Endothelial cell of umbilical vein (primary cell): ENCODE data around the gene FUT8. TPM values are rescaled to one million over a fixed set of nuclear protein-coding genes. Genes with fewer than 3 reads are reported as not detected.

Source experiments
- BruUV-seq: library from RNA; stranded (reverse); fragments of 400-500 nt; replicated peaks from 2 replicates; lab custom pipeline; 2021; lab: Mats Ljungman, UMichigan
- CTCF ChIA-PET: fragments of 300-600, 350-600 bp; sonication (Branson Sonifier 250); formaldehyde crosslinking; loops from one replicate; lab custom pipeline; 2021; ENCODE audit warnings: antibody characterized with exemption, inconsistent platforms; lab: Charles Lee
- POLR2A ChIA-PET: fragments of 300-600, 350-600 bp; sonication (Branson Sonifier 250); formaldehyde crosslinking; loops from one replicate; lab custom pipeline; 2021; ENCODE audit warnings: antibody characterized with exemption, inconsistent platforms; lab: Charles Lee
- DNase-seq: peaks from one replicate; pipeline ENCODE4 v3.0.0-alpha.2; 2011; ENCODE audit warnings: low read depth, low spot score
- FAIRE-seq: peaks from 2 replicates; lab custom pipeline; 2011; peaks lifted over from hg19 to GRCh38; lab: Jason Lieb, UNC
- H2AFZ ChIP-seq: 2 replicates; pipeline ENCODE4 v1.6.0; 2012; ENCODE audit warnings: low read depth, low read length, control low read depth, inconsistent platforms
- H3K27ac ChIP-seq: 2 replicates; pipeline ENCODE4 v1.5.1; 2011; ENCODE audit warnings: low read depth, mild to moderate bottlenecking, control low read depth, low read length, moderate library complexity; ENCODE audit not compliant: insufficient read depth
- H3K27me3 ChIP-seq, 2 experiments: 2 replicates each; pipeline versions ENCODE4 v1.6.0 to v1.6.1; 2011; ENCODE audit warnings: low read length in 2 of 2, mixed read lengths in 1 of 2; ENCODE audit not compliant: control insufficient read depth in 2 of 2, insufficient read depth in 2 of 2
- H3K36me3 ChIP-seq, 2 experiments: 2 replicates in 1 of 2; 3 replicates in 1 of 2; pipeline ENCODE4 v1.5.1; 2011; ENCODE audit warnings: low read length in 2 of 2, mild to moderate bottlenecking in 1 of 2, moderate library complexity in 1 of 2; ENCODE audit not compliant: control insufficient read depth in 2 of 2, insufficient read depth in 2 of 2; ENCODE audit errors: extremely low read depth in 1 of 2
- H3K4me1 ChIP-seq: 3 replicates; pipeline ENCODE4 v1.5.1; 2011; ENCODE audit warnings: mild to moderate bottlenecking, low read length; ENCODE audit not compliant: control insufficient read depth, insufficient read depth; ENCODE audit errors: extremely low read depth
- H3K4me2 ChIP-seq: 2 replicates; pipeline ENCODE4 v1.6.1; 2011; ENCODE audit warnings: low read length, control low read depth, mixed read lengths; ENCODE audit not compliant: insufficient read depth
- H3K4me3 ChIP-seq, 3 experiments: fragments of 200-600 bp in 1 of 3; sonication (generic), shearing (Covaris generic) in 1 of 3; replicated peaks in 1 of 3; 2 replicates each; pipeline ENCODE4 v1.5.1; 2011 to 2016; ENCODE audit warnings: control low read depth in 3 of 3, low read length in 3 of 3, mild to moderate bottlenecking in 2 of 3, inconsistent platforms in 1 of 3, low read depth in 1 of 3, moderate library complexity in 1 of 3; ENCODE audit not compliant: insufficient read depth in 1 of 3
- H3K79me2 ChIP-seq: 2 replicates; pipeline ENCODE4 v1.6.0; 2012; ENCODE audit warnings: low read length, inconsistent platforms; ENCODE audit not compliant: control insufficient read depth, insufficient read depth
- H3K9ac ChIP-seq: replicated peaks from 2 replicates; pipeline ENCODE3; 2011; ENCODE audit warnings: low read length, control low read depth; ENCODE audit not compliant: insufficient read depth; ENCODE audit errors: extremely low read depth
- H3K9me1 ChIP-seq: replicated peaks from 3 replicates; pipeline ENCODE4 v1.6.0; 2011; ENCODE audit warnings: mild to moderate bottlenecking, low read length; ENCODE audit not compliant: control insufficient read depth, insufficient read depth; ENCODE audit errors: extremely low read depth
- H3K9me3 ChIP-seq: replicated peaks from 2 replicates; pipeline ENCODE4 v1.5.1; 2012; ENCODE audit warnings: low read length, inconsistent platforms; ENCODE audit not compliant: control insufficient read depth, insufficient read depth
- H4K20me1 ChIP-seq: replicated peaks from 2 replicates; pipeline ENCODE3; 2011; ENCODE audit warnings: mild to moderate bottlenecking, low read length; ENCODE audit not compliant: control insufficient read depth, insufficient read depth; ENCODE audit errors: extremely low read depth
- CTCF ChIP-seq, 2 donors: IDR thresholded peaks; 1 replicate in 1 of 2; 2 replicates in 1 of 2; pipeline ENCODE4 v1.5.1; 2011; ENCODE audit warnings: low read length in 2 of 2, mild to moderate bottlenecking in 2 of 2, moderate library complexity in 2 of 2, control low read depth in 1 of 2, inconsistent platforms in 1 of 2, low read depth in 1 of 2; ENCODE audit not compliant: insufficient read depth in 1 of 2; ENCODE audit errors: extremely low read depth in 1 of 2
- FOS ChIP-seq: IDR thresholded peaks from 2 replicates; pipeline ENCODE4 v1.6.1; 2011; ENCODE audit warnings: mild to moderate bottlenecking, low read length, moderate library complexity, borderline replicate concordance; ENCODE audit not compliant: insufficient read depth
- GATA2 ChIP-seq: IDR thresholded peaks from 2 replicates; pipeline ENCODE4 v1.7.0; 2011; ENCODE audit warnings: low read depth, mild to moderate bottlenecking, moderate library complexity, mixed read lengths, low read length; ENCODE audit not compliant: insufficient read length, insufficient read depth
- JUN ChIP-seq: IDR thresholded peaks from 2 replicates; pipeline ENCODE4 v1.6.1; 2011; ENCODE audit warnings: borderline replicate concordance, low read depth; ENCODE audit not compliant: insufficient read length, insufficient read depth
- MAX ChIP-seq: IDR thresholded peaks from 2 replicates; pipeline ENCODE4 v1.6.1; 2011; ENCODE audit not compliant: insufficient read depth, insufficient read length
- POLR2A ChIP-seq: IDR thresholded peaks from 2 replicates; pipeline ENCODE4 v1.6.1; 2012; ENCODE audit warnings: low read depth, mild to moderate bottlenecking, control low read depth, low read length
- dilution Hi-C: fragments of 300-500 bp; cut with MboI; formaldehyde crosslinking; loops from one replicate; pipeline ENCODE4 v1.15.0; 2019; ENCODE audit warnings: low sequenced_read_pairs; ENCODE audit not compliant: extremely low pct_ligation_motif_present
- intact Hi-C: fragments of 100-400 bp; cut with micrococcal nuclease; formaldehyde crosslinking; loops from one replicate; pipeline ENCODE4 v1.10.0; 2022
- polyA plus RNA-seq, 4 experiments: library from polyadenylated mRNA; depleted of rRNA in 3 of 4; stranded (reverse) in 3 of 4; unstranded in 1 of 4; fragments of >200 nt; gene quantifications; 2 replicates each; pipeline versions ENCODE4 v1.2.1 to v1.2.3, GENCODE V29; 2011 to 2012; ENCODE audit warnings: missing spikeins in 1 of 4
- total RNA-seq: library from RNA; stranded (reverse); gene quantifications from 2 replicates; pipeline ENCODE4 v1.2.3, GENCODE V29; 2021

FUT8 gene
- total and polyA plus RNA-seq, 2 donors (not counting 3 experiments of a cell fraction or from before 2014, with no cell fraction given) = 16.7 to 38.8 TPM

GRCh38 chr14:65728604-65729003 is 316.1 kb downstream of the FUT8 start:
- DNase-seq = no peak
- Histone ChIP-seq H3K36me3 (no peaks in the 10 kb centered on the region), H3K4me2 (no peak overlapping the region), H2AFZ (no peak overlapping the region), H3K4me3 (no peak overlapping the region), H3K9me3 (no peaks in the 10 kb centered on the region), H3K27ac (no peak overlapping the region), H3K9me1 (no peaks in the 10 kb centered on the region), H3K27me3 (no peaks in the 10 kb centered on the region), H3K9ac (no peak overlapping the region), H3K79me2 (no peaks in the 10 kb centered on the region), H4K20me1 (no peaks in the 10 kb centered on the region), H3K4me1 (no peaks in the 10 kb centered on the region)
- TF ChIP-seq CTCF (IDR thresholded peaks at IDR 0.05; ENCODE audit: extremely low read depth in 1 of 2, insufficient read depth in 1 of 2, low read depth in 1 of 2, low read length in 2 of 2) (no peak), FOS (no peak), JUN (no peak)
- dilution Hi-C loops = no loop called here
- BruUV-seq = no TSS peak
- intact Hi-C loops = loop anchor here (10.0 kb wide), 1 partner anchor 1456 kb away; the partner anchor contains the start of gene GARIN2
- POLR2A ChIA-PET = no interaction called here
- FAIRE-seq = no peak
- CTCF ChIA-PET = interaction anchor here (1.0 kb wide), 1 partner anchor 10 kb away, joined by 3 read pairs; no protein-coding TSS in a partner anchor

- H4K20me1 ChIP-seq = no peaks in the 10 kb centered on the region
- DNase-seq (no peak), FAIRE-seq (no peak)
- no peaks in the 10 kb centered on the region for H3K4me1 ChIP-seq
- CTCF ChIA-PET = interaction anchor here (1.0 kb wide), 1 partner anchor 11 kb away, joined by 3 read pairs; no protein-coding TSS in a partner anchor
- H3K4me2 ChIP-seq = no peak overlapping the region
- TF ChIP-seq JUN (no peak), GATA2 (no peak), MAX (no peak), POLR2A (no peak)
- intact Hi-C loops = loop anchor here (10.0 kb wide), 1 partner anchor 1455 kb away; the partner anchor contains the start of gene GARIN2
- BruUV-seq = no TSS peak
- no peak overlapping the region for H3K9ac ChIP-seq
- H2AFZ ChIP-seq = no peak overlapping the region
- dilution Hi-C loops = no loop called here
- no peaks in the 10 kb centered on the region for H3K9me1 ChIP-seq
- no peak overlapping the region for H3K4me3 ChIP-seq
- H3K36me3 ChIP-seq = no peaks in the 10 kb centered on the region
- no peak overlapping the region for H3K27ac ChIP-seq
- no peaks in the 10 kb centered on the region for H3K27me3 ChIP-seq
- no peaks in the 10 kb centered on the region for H3K9me3 ChIP-seq
- POLR2A ChIA-PET = interaction anchor here (0.6 kb wide), 1 partner anchor 290 kb away, joined by 3 read pairs; no protein-coding TSS in a partner anchor
- H3K79me2 ChIP-seq = no peaks in the 10 kb centered on the region
These were observed 317.0 kb downstream of the FUT8 start for GRCh38 chr14:65729566-65729965.
